Smooth muscle cell (in vitro differentiated cells): ENCODE data around the gene AMBP. TPM values are rescaled to one million over a fixed set of nuclear protein-coding genes. Genes with fewer than 3 reads are reported as not detected.

Experiments used
- DNase-seq: peaks from one replicate; lab custom pipeline; 2025; ENCODE audit not compliant: unreplicated experiment; lab: John Stamatoyannopoulos, UW
- H2AFZ ChIP-seq: fragments of 200-600 bp; sonication (generic); 2 replicates; pipeline ENCODE4 v1.6.0; 2016; ENCODE audit warnings: antibody characterized with exemption, low read depth, mild to moderate bottlenecking
- H3F3A ChIP-seq: fragments of 200-600 bp; sonication (generic); 2 replicates; pipeline ENCODE4 v1.6.0; 2017; ENCODE audit warnings: antibody characterized with exemption, low read depth
- H3K27ac ChIP-seq: fragments of 200-600 bp; sonication (generic); 2 replicates; pipeline ENCODE4 v1.5.1; 2016; ENCODE audit warnings: low read depth, mild to moderate bottlenecking
- H3K27me3 ChIP-seq: fragments of 200-600 bp; sonication (generic); 2 replicates; pipeline ENCODE4 v1.6.1; 2016; ENCODE audit warnings: low read depth, mild to moderate bottlenecking
- H3K36me3 ChIP-seq: fragments of 200-600 bp; sonication (generic); 2 replicates; pipeline ENCODE4 v1.5.1; 2016; ENCODE audit warnings: low read depth
- H3K4me1 ChIP-seq: fragments of 200-600 bp; sonication (generic); 2 replicates; pipeline ENCODE4 v1.5.1; 2016; ENCODE audit warnings: low read depth
- H3K4me2 ChIP-seq: fragments of 200-600 bp; sonication (generic); 2 replicates; pipeline ENCODE4 v1.6.0; 2016; ENCODE audit warnings: mild to moderate bottlenecking
- H3K4me3 ChIP-seq: fragments of 200-600 bp; sonication (generic); 2 replicates; pipeline ENCODE4 v1.5.1; 2016; ENCODE audit warnings: mild to moderate bottlenecking
- H3K79me2 ChIP-seq: fragments of 200-600 bp; sonication (generic); 2 replicates; pipeline ENCODE4 v1.6.0; 2016; ENCODE audit warnings: low read depth, mild to moderate bottlenecking
- H3K9ac ChIP-seq: fragments of 200-600 bp; sonication (generic); 2 replicates; pipeline ENCODE4 v1.6.0; 2016; ENCODE audit warnings: low read depth
- H3K9me3 ChIP-seq: fragments of 200-600 bp; sonication (generic); replicated peaks from 2 replicates; pipeline ENCODE4 v1.5.1; 2016; ENCODE audit warnings: low read depth
- H4K20me1 ChIP-seq: fragments of 200-600 bp; sonication (generic); 2 replicates; pipeline ENCODE4 v1.6.0; 2016; ENCODE audit warnings: low read depth
- CTCF ChIP-seq: fragments of 200-600 bp; sonication (generic); IDR thresholded peaks from 2 replicates; pipeline ENCODE4 v1.5.1; 2017; ENCODE audit warnings: borderline replicate concordance, mild to moderate bottlenecking, antibody characterized with exemption; ENCODE audit not compliant: insufficient read depth, poor library complexity, severe bottlenecking
- WGBS: methylation state at CpG from one replicate; pipeline ENCODE4 v1.1.7; 2016; ENCODE audit warnings: low lambda C conversion rate; 5-methylcytosine and 5-hydroxymethylcytosine counted together
- polyA plus RNA-seq: library from polyadenylated mRNA; unstranded; fragments of >200 nt; fragmentation: Nextera tagmentation; extraction: Ambion mirVana; gene quantifications from 2 replicates; pipeline ENCODE4 v1.2.1, GENCODE V29; 2016
- total RNA-seq: library from RNA; depleted of rRNA; stranded (reverse); fragments of >200 nt; gene quantifications from 2 replicates; pipeline ENCODE4 v1.2.3, GENCODE V29; 2014

The AMBP gene
- total and polyA plus RNA-seq, 2 experiments from 2014 or later = 0.35 TPM; not detected in 1

GRCh38 chr9:114093761-114094505, 15.8 kb upstream of the AMBP start:
- 95% methylated on average over 9 of the region's 9 CpGs for WGBS
- no peaks in the 10 kb centered on the region for H3F3A ChIP-seq
- H3K36me3 ChIP-seq = no peaks in the 10 kb centered on the region
- no peak overlapping the region for H2AFZ ChIP-seq
- H3K4me3 ChIP-seq = no peak overlapping the region
- H3K27ac ChIP-seq = no peak overlapping the region
- H3K9ac ChIP-seq = no peak overlapping the region
- DNase-seq = no peak
- H3K4me1 ChIP-seq = no peaks in the 10 kb centered on the region
- H3K9me3 ChIP-seq = no peaks in the 10 kb centered on the region
- H3K79me2 ChIP-seq = no peaks in the 10 kb centered on the region
- no peaks in the 10 kb centered on the region for H4K20me1 ChIP-seq
- TF ChIP-seq CTCF = no peak
- H3K27me3 ChIP-seq = peaks cover 22% of the 10 kb centered on the region
- H3K4me2 ChIP-seq = no peak overlapping the region

DNA sequence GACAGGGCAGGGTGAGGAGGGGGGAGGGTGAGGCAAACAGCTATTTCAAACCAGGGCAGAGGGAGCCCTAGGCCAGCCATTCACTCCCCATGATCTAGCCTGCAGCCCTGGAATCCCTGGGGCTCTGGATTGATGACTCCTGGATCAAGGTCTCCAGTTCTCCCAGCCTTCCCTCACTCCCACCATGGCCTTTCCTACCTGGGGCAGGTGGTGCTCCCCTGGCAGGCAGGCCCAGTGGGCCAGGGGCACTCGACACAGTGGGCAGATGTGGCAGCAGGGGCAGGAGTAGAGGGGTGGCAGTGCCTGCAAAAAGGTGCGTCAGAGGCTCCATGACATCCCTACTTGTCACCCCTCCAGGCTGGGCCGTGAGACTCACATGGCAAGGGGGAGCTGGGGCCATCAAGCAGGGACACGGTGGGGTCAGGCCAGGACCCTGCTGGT, 15.0 kb upstream of the AMBP start:
- no peak for DNase-seq
- H2AFZ ChIP-seq = no peak overlapping the region
- no peak overlapping the region for H3K27ac ChIP-seq
- 85% methylated on average over 4 of the region's 4 CpGs for WGBS
- no peak for TF ChIP-seq CTCF
- H3K4me1 ChIP-seq = no peaks in the 10 kb centered on the region
- H3K4me2 ChIP-seq = no peak overlapping the region
- H3K36me3 ChIP-seq = no peaks in the 10 kb centered on the region
- H3K9ac ChIP-seq = no peak overlapping the region
- no peak overlapping the region for H3K4me3 ChIP-seq
- no peaks in the 10 kb centered on the region for H4K20me1 ChIP-seq
- H3F3A ChIP-seq = no peaks in the 10 kb centered on the region
- peaks cover 18% of the 10 kb centered on the region for H3K27me3 ChIP-seq
- H3K9me3 ChIP-seq = no peaks in the 10 kb centered on the region
- H3K79me2 ChIP-seq = no peaks in the 10 kb centered on the region

GRCh38 chr9:114092336-114092735, 14.2 kb upstream of the AMBP start:
- no peak overlapping the region for H3K4me2 ChIP-seq
- no peaks in the 10 kb centered on the region for H3K9me3 ChIP-seq
- no peaks in the 10 kb centered on the region for H4K20me1 ChIP-seq
- DNase-seq = no peak
- no peak for TF ChIP-seq CTCF
- H3K4me3 ChIP-seq = no peak overlapping the region
- no peak overlapping the region for H2AFZ ChIP-seq
- H3K27me3 ChIP-seq = peaks cover 12% of the 10 kb centered on the region
- WGBS = 89% methylated on average over 3 of the region's 4 CpGs
- no peak overlapping the region for H3K27ac ChIP-seq
- H3F3A ChIP-seq = no peaks in the 10 kb centered on the region
- no peaks in the 10 kb centered on the region for H3K36me3 ChIP-seq
- H3K9ac ChIP-seq = no peak overlapping the region
- H3K4me1 ChIP-seq = no peaks in the 10 kb centered on the region
- H3K79me2 ChIP-seq = no peaks in the 10 kb centered on the region

- Histone ChIP-seq H3K4me2 (no peak overlapping the region), H2AFZ (no peak overlapping the region), H3K9me3 (no peaks in the 10 kb centered on the region), H3K36me3 (no peaks in the 10 kb centered on the region), H3K4me3 (no peak overlapping the region), H3K4me1 (no peaks in the 10 kb centered on the region), H4K20me1 (no peaks in the 10 kb centered on the region), H3K79me2 (no peaks in the 10 kb centered on the region), H3K27ac (no peak overlapping the region), H3F3A (no peaks in the 10 kb centered on the region), H3K27me3 (peaks cover 8% of the 10 kb centered on the region), H3K9ac (no peak overlapping the region)
- TF ChIP-seq CTCF = no peak
- no peak for DNase-seq
- 89% methylated on average over 8 of the region's 8 CpGs for WGBS
Measured at GRCh38 chr9:114091711-114092110, 13.6 kb upstream of the AMBP start.
